Neural progenitor cell (in vitro differentiated cells): ENCODE data around the gene P4HA1. TPM values are rescaled to one million over a fixed set of nuclear protein-coding genes. Genes with fewer than 3 reads are reported as not detected.

Experiments used
- DNase-seq: peaks from one replicate; pipeline ENCODE4 v3.0.0-alpha.2; 2016; ENCODE audit warnings: low spot score
- H2AFZ ChIP-seq: fragments of 200-600 bp; sonication (generic); replicated peaks from 2 replicates; pipeline ENCODE4 v1.6.1; 2016; ENCODE audit warnings: antibody characterized with exemption
- H3F3A ChIP-seq: fragments of 200-600 bp; sonication (generic); 2 replicates; pipeline ENCODE4 v1.6.1; 2016; ENCODE audit warnings: antibody characterized with exemption, low read depth
- H3K27ac ChIP-seq: fragments of 200-600 bp; sonication (generic); 2 replicates; pipeline ENCODE4 v1.5.1; 2016; ENCODE audit warnings: mild to moderate bottlenecking
- H3K27me3 ChIP-seq: fragments of 200-600 bp; sonication (generic); 2 replicates; pipeline ENCODE4 v1.6.1; 2016; ENCODE audit warnings: mild to moderate bottlenecking, moderate library complexity
- H3K36me3 ChIP-seq: fragments of 200-600 bp; sonication (generic); 2 replicates; pipeline ENCODE4 v1.5.1; 2016
- H3K4me1 ChIP-seq: fragments of 200-600 bp; sonication (generic); 2 replicates; pipeline ENCODE4 v1.6.1; 2016; ENCODE audit warnings: mixed run types
- H3K4me2 ChIP-seq: fragments of 200-600 bp; sonication (generic); 2 replicates; pipeline ENCODE4 v1.6.1; 2016
- H3K4me3 ChIP-seq: fragments of 200-600 bp; sonication (generic); 2 replicates; pipeline ENCODE4 v1.5.1; 2016
- H3K79me2 ChIP-seq: fragments of 200-600 bp; sonication (generic); 2 replicates; pipeline ENCODE4 v1.6.1; 2016; ENCODE audit warnings: low read depth
- H3K9ac ChIP-seq: fragments of 200-600 bp; sonication (generic); 2 replicates; pipeline ENCODE4 v1.6.1; 2016
- H3K9me3 ChIP-seq: fragments of 200-600 bp; sonication (generic); 2 replicates; pipeline ENCODE4 v1.5.1; 2016; ENCODE audit warnings: low read depth
- H4K20me1 ChIP-seq: fragments of 200-600 bp; sonication (generic); 2 replicates; pipeline ENCODE4 v1.6.1; 2016; ENCODE audit warnings: low read depth
- H3K27ac Mint-ChIP-seq: 3 replicates; pipeline ENCODE4 v1.8.0; 2021; ENCODE audit warnings: mixed read lengths
- H3K27me3 Mint-ChIP-seq: 2 replicates; pipeline ENCODE4 v1.8.0; 2022; ENCODE audit warnings: low read depth, mild to moderate bottlenecking, inconsistent platforms, moderate library complexity, mixed read lengths; ENCODE audit not compliant: insufficient read depth
- H3K36me3 Mint-ChIP-seq: 3 replicates; pipeline ENCODE4 v1.8.0; 2021; ENCODE audit warnings: mixed read lengths
- H3K4me1 Mint-ChIP-seq: 3 replicates; pipeline ENCODE4 v1.8.0; 2021; ENCODE audit warnings: mixed read lengths
- H3K4me3 Mint-ChIP-seq: 3 replicates; pipeline ENCODE4 v1.8.0; 2021; ENCODE audit warnings: mild to moderate bottlenecking, moderate library complexity, mixed read lengths
- H3K9me3 Mint-ChIP-seq: 3 replicates; pipeline ENCODE4 v1.8.0; 2020; ENCODE audit warnings: mixed read lengths
- CTCF ChIP-seq: fragments of 200-600 bp; sonication (generic); IDR thresholded peaks from 2 replicates; pipeline ENCODE4 v1.5.1; 2017; ENCODE audit warnings: antibody characterized with exemption, mild to moderate bottlenecking
- EZH2 ChIP-seq: fragments of 200-600 bp; sonication (generic); IDR thresholded peaks from 2 replicates; pipeline ENCODE4 v1.6.1; 2017; ENCODE audit warnings: antibody characterized with exemption, mild to moderate bottlenecking, moderate library complexity
- EZH2phosphoT487 ChIP-seq: fragments of 200-600 bp; sonication (generic); IDR thresholded peaks from 2 replicates; pipeline ENCODE4 v1.6.1; 2017; ENCODE audit warnings: antibody characterized with exemption
- total RNA-seq: library from RNA; depleted of rRNA; stranded (reverse); fragments of >200 nt; gene quantifications from 2 replicates; pipeline ENCODE4 v1.2.3, GENCODE V29; 2015; ENCODE audit warnings: low replicate concordance

P4HA1 gene
- total RNA-seq, 1 donor from 2014 or later = 200 TPM

GRCh38 chr10:73097305-73097670 is 622 bp upstream of the P4HA1 start:
- TF ChIP-seq CTCF (no peak), EZH2phosphoT487 (no peak), EZH2 (no peak)
- Mint-ChIP-seq H3K27me3 (peaks cover 4% of the 10 kb centered on the region), H3K4me1 (peaks cover 18% of the 10 kb centered on the region), H3K36me3 (peaks cover 5% of the 10 kb centered on the region), H3K9me3 (no peaks in the 10 kb centered on the region), H3K4me3 (peak overlapping the region; percentile 97), H3K27ac (peak overlapping the region; percentile 95)
- DNase-seq = no peak
- H4K20me1 ChIP-seq = peaks cover 29% of the 10 kb centered on the region
- peak overlapping the region; percentile 98 for H3K4me2 ChIP-seq
- H3F3A ChIP-seq = peaks cover 27% of the 10 kb centered on the region
- no peaks in the 10 kb centered on the region for H3K36me3 ChIP-seq
- peaks cover 41% of the 10 kb centered on the region for H3K79me2 ChIP-seq
- no peaks in the 10 kb centered on the region for H3K27me3 ChIP-seq
- H3K9ac ChIP-seq = no peak overlapping the region
- H2AFZ ChIP-seq = peak overlapping the region; percentile 69
- no peak overlapping the region for H3K27ac ChIP-seq
- H3K9me3 ChIP-seq = no peaks in the 10 kb centered on the region
- H3K4me1 ChIP-seq = peaks cover 16% of the 10 kb centered on the region
- peak overlapping the region; percentile 75 for H3K4me3 ChIP-seq

- Histone ChIP-seq H3K9ac (peak overlapping the region; percentile 69), H3K4me3 (peak overlapping the region; percentile 75), H3K79me2 (peaks cover 54% of the 10 kb centered on the region), H3K9me3 (no peaks in the 10 kb centered on the region), H3K27me3 (no peaks in the 10 kb centered on the region), H3K4me2 (peak overlapping the region; percentile 98), H4K20me1 (peaks cover 41% of the 10 kb centered on the region), H3K4me1 (peaks cover 16% of the 10 kb centered on the region), H3F3A (peaks cover 27% of the 10 kb centered on the region), H3K27ac (peak overlapping the region; percentile 52), H3K36me3 (no peaks in the 10 kb centered on the region), H2AFZ (peak overlapping the region; percentile 35)
- peaks cover 6% of the 10 kb centered on the region for H3K36me3 Mint-ChIP-seq
- H3K9me3 Mint-ChIP-seq = no peaks in the 10 kb centered on the region
- TF ChIP-seq CTCF = no peak
- no peak for TF ChIP-seq EZH2
- TF ChIP-seq EZH2phosphoT487 = no peak
- peaks cover 4% of the 10 kb centered on the region for H3K27me3 Mint-ChIP-seq
- H3K4me1 Mint-ChIP-seq = peaks cover 21% of the 10 kb centered on the region
- H3K27ac Mint-ChIP-seq = peak overlapping the region; percentile 93
- DNase-seq = peak; percentile 85
- H3K4me3 Mint-ChIP-seq = peak overlapping the region; percentile 97
These were observed 621 bp downstream of the P4HA1 start for GRCh38 chr10:73096041-73096448.

GRCh38 chr10:73095481-73096021 is 1.1 kb downstream of the P4HA1 start:
- DNase-seq = peak; percentile 77
- Histone ChIP-seq H3K27ac (peak overlapping the region; percentile 52), H3K79me2 (peaks cover 59% of the 10 kb centered on the region), H3K4me3 (peak overlapping the region; percentile 75), H3K36me3 (no peaks in the 10 kb centered on the region), H3K4me1 (peaks cover 16% of the 10 kb centered on the region), H2AFZ (peak overlapping the region; percentile 35), H3K9ac (peak overlapping the region; percentile 69), H3F3A (peaks cover 27% of the 10 kb centered on the region), H3K9me3 (no peaks in the 10 kb centered on the region), H3K27me3 (no peaks in the 10 kb centered on the region), H4K20me1 (peaks cover 45% of the 10 kb centered on the region), H3K4me2 (peak overlapping the region; percentile 98)
- no peaks in the 10 kb centered on the region for H3K9me3 Mint-ChIP-seq
- H3K27ac Mint-ChIP-seq = peak overlapping the region; percentile 93
- peak overlapping the region; percentile 97 for H3K4me3 Mint-ChIP-seq
- TF ChIP-seq CTCF = peak; percentile 4
- TF ChIP-seq EZH2phosphoT487 = no peak
- no peak for TF ChIP-seq EZH2
- peaks cover 4% of the 10 kb centered on the region for H3K27me3 Mint-ChIP-seq
- H3K36me3 Mint-ChIP-seq = peaks cover 6% of the 10 kb centered on the region
- H3K4me1 Mint-ChIP-seq = peaks cover 21% of the 10 kb centered on the region
